HG02870 (cell line): Measurements from ENCODE around the gene CFAP210.

Experiments
- ATAC-seq: cut with Tn5 transposase; IDR thresholded peaks from one replicate; pipeline ENCODE4 v1.9.1; 2021; ENCODE audit warnings: mild to moderate bottlenecking, moderate library complexity; ENCODE audit not compliant: unreplicated experiment

The CFAP210 gene, protein sequence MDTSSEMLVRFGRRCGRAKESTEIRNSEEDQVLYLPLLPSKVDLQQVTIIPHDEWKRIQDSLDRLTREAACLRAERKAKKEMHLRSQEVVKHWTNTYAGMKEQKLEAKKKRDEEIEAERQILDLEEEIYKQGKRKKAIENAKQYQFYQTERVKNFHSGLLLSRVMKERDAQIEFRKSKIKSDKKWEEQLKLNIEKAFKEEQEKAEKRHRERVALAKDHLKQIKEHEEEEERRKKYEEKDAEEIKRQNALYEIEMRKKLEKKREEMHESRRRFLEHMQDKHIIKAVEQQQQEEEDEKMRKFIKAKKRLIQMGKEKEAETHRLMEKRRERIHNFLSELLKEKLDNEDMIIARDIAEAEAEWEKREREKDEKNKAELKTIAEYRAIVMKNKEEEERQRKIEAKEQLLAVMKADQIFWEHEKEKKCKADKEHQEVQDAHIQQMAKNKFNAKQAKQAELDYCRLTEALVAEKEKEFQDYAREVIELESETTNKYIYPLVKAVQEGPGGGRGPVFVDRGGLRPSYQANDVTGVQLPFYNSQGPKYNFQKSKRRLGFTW

DNA sequence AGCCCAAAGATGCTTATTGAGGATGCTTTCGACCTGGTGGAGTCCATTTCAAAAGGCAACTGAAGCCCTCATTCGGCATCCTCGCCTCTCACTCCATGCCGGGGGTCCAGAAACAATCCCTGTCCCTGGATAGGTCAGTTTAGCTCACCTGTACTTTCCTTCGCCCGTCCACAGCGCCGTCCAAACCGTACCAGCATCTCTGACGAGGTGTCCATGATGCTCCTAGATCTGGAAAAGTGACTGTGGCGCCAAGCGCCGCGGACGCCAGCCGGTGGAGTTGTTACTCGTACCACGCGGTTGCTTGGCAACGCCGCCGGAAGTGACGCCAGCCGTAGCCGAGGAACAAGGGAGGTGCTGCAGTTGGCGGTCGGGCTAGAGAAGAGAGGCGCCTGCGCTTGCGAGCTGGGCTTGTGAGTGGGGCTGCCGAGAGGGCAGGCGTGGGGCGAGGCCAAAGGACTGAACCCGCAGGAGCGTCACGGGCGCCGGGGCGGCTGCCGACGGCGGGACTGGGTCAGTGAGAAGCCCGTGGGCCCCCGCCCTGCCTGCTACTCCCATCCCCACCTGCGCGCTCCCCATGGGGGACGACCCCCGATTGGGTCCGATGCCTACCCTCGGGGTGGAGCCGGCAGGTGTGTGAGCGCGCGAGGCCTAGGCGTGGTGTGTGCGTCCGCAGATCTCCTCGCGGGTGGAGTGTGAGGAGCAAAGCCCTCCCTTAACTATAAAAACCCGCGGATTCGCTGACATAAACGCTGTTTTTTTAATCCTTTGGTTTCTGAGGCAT, at the start of gene CFAP210, which contains the start of gene PHOSPHO2:
Gene CFAP210, minus strand, starts transcription at position 293 of the 781 bp plus-strand sequence. Its CDS starts 78 bp downstream, at position 215.
Gene PHOSPHO2, plus strand, starts transcription at position 357 of the 781 bp plus-strand sequence. CDS start 6,503 bp downstream, outside the sequence.
- peak; percentile 99 for ATAC-seq

DNA sequence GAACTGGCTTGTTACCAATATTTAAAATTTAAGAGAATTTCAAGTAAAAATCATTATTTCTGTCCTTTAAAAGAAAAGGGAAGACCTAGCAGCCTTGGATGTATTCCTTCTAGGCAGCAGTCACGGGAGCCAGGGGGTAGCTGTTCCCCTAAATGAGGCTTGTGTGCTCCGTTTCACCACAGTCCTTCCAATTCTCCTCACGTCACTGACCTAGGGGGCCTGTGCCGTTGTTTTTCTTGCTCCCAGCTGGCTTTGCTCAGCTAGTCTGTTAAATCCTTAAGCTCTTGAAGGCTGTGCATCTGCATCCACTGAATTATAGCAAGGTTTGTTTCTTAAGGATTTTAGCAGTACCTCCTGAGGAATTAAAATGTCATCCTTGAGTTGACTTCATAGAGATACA, 49.3 kb upstream of the CFAP210 start:
- ATAC-seq: no peak

DNA sequence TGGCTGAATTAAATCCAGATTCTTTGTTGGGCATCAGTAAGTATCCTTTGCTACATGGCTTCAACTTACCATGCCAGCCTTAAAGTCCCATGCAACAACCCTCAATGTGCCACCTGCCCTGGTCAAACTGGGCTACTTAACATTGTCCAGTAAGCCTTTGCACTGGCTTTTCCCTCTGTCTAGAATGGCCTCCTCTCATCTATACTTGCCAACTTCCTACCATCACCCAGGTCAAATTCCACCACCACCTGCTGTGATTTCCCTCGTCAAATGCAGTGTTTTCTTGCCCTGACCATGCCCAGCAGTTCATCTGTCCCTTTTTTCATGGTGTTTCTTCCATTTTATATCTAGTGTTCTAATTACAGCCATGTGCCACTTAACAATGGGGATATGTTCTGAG, 45.1 kb upstream of the CFAP210 start:
- no peak for ATAC-seq

DNA sequence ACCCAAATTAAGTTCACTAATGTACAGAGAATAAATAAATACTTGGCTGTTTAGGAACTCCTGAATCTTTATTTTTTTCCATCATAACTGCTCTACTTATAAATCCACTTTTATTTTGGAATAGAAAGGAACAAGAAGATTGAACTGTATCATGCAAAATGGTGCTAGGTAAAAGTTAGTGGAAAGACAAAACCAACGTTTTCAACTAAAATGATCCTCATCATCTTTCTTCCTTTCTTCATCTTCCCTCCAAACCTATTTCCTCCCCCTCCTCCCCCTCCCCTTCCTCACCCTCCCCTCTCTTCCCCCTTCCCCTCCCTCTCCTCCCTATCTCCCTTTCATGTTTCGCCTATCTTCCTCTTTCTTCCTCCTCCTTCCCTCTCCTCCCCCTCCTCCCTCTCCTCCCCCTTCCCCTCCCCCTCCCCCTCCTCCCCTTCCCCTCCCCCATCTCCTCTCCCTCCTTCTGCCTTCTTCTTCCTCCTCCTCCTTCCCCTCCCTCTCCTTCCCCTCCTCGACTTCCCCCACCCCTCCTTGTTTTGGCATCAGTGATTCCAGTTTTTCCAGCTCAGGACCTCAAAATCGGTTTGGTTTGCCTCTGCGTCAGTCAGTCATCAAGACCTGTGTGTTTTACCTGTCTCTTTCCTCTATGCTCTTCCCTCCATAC, 44.5 kb upstream of the CFAP210 start:
- ATAC-seq: no peak

DNA sequence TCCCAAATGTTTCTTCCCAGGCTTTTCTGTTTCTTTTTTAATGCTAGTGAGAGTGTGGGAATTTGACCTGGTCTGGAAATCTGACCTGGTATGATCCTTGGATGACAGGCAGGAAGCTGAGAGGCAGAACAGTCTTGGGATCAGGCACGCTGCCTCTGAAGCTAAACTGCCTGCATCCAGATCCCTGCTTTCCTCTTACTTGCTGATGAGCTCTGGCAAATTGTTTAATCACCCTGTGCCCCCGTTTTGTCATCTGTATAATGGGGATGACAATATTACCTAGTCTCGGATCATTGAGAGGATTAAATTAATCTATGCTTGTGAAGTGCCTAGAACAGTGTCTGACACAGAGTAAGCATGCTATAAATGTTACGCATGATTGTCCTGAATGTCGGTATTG, 42.7 kb upstream of the CFAP210 start:
- no peak for ATAC-seq

DNA sequence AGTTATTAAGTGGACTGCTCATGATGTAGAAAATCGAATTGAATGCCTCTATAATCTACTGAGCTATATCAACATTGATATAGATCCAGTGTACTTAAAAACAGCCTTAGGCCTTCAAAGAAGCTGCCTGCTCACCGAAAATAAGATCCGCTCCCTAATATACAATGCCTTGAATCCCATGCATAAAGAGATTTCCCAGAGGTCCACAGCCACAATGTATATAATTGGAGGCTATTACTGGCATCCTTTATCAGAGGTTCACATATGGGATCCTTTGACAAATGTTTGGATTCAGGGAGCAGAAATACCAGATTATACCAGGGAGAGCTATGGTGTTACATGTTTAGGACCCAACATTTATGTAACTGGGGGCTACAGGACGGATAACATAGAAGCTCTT, 41.4 kb upstream of the CFAP210 start:
- ATAC-seq: no peak

DNA sequence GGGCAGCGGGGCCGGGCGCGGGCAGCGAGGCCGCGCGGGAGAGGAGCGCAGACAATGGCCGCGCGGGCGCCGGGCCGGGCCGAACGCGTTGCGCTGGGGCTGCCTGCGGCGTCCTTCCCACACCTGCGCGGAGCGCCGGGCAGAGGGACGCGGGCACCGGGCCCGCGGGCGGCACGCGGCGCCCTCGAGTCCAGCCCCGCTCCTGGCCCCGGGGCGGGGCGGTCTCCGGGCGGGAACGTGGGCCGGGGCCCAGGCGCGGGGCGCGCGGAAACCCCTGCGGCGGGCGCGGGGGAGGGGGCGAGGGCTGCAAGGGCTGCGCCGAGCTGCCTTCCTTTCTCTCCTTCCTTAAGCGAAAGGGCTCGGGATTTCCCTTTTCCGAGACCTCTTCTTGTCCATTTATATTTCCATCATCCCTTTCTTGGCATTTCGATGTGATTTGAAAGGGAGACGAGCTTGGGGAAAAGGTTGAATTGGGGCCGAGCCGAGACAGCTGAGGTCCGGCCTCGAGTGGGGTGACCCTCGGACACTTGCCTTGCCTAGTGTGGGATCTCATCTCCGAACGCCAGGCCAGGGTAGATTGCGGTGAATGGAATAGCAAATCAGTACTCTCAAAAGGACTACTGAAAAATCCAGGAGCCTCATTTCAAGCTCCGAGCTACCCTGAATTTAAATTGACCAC, 40.1 kb upstream of the CFAP210 start:
- ATAC-seq: peak; percentile 38

DNA sequence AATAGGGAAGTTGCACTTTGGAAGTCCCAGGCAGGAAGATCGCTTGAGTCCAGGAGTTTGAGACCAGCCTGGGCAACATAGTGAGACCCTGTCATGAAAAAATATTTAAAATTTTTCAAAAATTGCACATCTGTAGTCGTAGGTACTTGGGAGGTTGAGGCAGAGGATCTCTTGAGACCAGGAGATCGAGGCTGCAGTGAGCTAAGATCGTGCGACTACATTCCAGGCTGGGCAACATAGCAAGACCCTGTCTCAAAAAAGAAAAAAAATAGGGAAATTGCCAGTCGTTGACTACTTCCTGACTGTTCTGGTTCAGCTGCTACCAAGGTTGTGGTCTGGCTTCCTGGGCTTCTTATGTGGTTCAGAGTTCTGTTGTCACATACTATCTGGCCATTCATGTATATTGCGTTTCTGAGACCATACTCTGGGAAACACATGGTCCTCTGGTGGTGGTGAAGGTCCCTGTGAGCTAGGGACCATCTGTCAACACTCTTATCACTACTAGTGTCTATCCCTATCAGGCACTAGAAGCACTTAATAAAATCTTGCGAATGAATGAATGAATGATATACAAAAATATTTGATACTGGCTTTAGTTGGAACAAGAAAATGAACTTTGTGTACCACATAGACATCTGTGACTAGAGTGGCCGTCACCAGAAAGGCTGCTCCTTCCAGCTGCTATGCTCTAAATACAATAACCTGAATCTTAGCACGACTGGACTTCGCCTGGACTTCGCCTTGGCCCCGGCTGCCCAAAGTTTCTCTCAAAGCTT, 38.6 kb upstream of the CFAP210 start:
- ATAC-seq: no peak

DNA sequence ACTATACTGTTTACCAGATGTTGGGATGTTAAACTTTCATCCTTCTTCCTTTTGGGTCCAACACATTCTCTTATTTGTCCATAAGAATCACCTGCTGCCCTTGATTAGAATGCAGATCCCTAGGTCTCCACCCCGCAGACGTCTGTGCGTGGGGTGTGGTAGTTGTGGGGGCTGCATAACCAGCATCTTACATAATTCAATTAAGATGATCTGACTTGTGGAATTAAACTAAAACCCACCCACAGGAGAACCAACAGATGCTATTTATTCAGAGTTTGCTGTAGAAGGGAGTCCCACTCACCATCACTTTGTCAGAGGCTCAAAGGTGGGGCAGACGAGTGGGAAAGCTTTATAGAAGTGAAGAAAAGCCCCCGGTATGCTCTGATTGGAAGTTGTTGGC, 37.9 kb upstream of the CFAP210 start:
- ATAC-seq: no peak

DNA sequence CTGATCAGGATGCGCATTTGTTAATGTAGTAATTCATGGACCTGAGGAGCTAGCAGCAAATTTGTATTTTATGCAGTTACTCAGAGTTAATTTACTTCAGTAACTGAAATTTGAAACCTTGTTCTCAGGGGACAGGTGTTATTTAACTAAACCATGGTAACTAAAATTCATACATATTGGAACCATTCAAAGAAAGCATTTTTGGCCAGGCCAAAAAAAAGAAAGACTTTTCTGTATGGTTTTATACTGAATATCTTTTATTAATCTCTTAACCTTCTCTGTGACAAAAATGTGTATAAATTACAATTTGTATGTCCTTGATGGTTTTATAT, 35.0 kb upstream of the CFAP210 start:
- no peak for ATAC-seq

DNA sequence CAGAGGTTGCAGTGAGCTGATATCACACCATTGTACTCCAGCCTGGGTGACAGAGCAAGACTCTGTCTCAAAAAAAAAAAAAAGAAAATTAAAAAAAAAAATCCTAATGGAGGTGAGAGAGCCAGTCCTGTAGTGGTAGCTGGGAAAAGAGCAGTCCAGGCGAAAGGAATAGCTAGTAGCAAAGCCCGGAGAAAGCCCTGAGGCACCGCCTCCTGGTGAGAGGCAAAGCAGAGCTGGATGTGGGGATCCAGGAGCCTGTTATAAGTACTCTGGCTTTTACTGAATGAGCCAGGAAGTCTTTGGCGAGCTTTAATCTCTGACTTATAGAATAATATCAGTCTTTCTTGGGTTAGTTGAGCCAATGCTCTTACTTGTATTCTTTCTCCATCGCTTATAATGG, 32.9 kb upstream of the CFAP210 start:
- ATAC-seq: no peak

DNA sequence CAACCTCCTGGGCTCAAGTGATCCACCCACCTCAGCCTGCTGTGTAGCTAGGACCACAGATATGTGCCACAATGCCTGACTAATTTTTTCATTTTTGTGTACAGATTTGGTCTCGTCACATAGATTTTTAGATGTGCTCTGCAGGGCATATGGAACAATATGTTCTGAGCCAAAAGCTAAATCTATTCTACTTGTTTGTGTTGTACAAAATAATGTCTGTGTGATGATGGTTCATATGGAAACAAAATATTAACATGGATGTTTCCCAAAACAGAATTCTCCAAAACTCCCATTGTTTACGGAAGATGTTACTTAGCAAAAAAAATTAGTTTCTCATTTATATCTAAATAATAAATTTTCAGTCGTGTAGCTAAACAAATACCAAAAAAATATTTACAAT, 26.8 kb upstream of the CFAP210 start:
- ATAC-seq: no peak

DNA sequence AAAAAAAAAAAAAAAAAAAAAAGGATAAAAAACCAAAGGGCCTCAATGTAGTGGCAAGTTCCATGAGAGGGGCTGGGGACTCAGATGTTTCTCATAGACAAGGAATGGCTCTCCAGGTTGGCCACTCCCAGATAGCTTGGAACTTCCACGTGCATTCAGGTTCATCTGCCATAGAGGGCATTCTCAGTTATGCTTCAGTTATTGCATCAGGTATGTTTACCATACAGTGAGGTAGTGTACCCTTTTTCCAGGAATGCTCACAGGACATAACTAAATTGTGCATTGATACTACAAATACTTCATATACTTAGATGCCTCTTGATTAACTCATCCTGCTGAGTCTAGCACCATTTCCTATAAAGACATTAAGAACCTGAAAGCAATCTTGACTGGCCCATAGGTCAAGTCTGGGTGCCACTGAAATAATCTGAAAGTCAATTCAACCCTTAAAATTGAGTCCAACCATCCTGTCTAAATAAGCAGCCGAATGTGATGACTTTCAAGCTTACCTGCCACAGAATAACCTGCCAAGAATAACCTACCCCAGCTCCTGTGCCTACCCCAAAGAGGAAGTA, 24.8 kb upstream of the CFAP210 start:
- ATAC-seq: no peak

DNA sequence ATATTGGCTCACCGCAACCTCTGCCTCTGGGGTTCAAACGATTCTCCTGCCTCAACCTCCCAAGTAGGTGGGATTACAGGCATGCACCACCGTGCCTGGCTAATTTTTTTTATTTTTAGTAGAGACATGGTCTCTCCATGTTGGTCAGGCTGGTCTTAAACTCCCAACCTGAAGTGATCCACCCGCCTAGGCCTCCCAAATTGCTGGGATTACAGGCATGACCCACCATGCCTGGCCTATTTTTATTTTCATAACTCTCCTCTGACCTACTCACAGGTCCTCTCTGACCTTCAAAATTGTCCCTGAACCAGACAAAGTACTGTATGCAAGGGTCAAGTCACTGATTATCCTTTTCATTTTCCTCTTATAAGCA, 23.5 kb upstream of the CFAP210 start:
- no peak for ATAC-seq

DNA sequence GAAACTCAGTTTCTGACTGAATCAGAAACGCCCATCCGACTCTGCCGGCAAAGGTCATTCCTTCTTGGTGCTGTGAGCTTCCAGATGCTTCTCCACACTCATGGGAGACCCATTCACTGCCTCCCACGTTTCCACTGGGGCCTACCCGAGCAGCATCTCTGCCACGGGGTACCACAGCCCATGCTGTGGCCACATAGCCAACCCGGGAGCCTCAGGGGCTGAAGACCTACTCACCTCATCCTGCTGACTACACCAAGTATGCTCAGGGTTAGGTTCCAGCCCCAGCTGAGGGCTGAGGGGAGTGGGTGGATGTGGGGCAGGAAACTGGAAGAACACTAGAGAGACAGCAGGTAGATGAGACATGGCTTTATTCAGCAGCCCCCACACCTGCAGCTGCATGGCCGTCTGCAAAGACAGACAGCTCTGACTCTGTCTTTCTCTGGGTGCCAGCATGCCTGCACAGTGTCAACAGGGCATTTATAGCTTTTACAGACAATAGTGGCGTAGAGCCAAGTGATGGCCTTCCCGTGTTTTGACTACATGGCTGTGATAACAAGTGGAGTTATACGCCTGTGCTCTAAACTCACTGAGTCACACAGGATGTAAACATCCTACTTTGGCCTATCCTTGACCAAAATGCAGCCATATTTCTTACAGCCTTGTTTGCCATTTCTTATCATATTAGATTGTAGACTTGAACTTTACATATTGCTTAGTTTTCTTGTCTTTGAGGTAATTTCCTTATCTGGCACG, 22.9 kb upstream of the CFAP210 start:
- ATAC-seq: no peak

DNA sequence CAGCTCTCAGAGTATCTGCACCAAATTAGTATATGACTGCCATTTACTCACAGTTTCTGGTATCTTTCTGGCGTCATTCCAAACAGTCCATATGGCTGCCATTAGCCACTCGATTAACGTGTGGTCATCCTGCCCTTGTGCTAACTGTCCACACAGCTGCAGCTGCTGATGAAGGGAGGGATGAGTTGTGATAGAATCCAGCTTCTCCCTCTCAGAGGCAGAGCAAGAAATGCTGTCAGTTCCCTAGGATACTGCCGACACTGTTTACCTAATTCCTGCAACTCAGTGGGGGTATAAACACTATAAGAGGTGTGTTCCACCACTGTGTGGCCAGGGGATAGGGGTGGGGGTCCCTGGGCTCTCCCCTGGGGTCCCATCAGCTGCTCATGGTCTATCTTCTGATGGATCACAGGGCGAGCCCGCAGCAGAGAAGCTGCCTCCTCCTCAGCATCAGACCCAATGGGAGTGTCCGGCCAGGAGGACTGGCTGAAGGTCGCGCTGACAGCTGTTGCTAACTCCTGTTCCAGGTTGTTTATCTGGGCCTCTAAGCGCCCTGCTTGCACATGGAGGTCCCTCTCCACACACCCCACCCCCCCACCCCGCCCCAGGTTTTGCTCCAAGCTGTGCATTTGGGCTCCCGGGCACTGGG, 22.2 kb upstream of the CFAP210 start:
- no peak for ATAC-seq

DNA sequence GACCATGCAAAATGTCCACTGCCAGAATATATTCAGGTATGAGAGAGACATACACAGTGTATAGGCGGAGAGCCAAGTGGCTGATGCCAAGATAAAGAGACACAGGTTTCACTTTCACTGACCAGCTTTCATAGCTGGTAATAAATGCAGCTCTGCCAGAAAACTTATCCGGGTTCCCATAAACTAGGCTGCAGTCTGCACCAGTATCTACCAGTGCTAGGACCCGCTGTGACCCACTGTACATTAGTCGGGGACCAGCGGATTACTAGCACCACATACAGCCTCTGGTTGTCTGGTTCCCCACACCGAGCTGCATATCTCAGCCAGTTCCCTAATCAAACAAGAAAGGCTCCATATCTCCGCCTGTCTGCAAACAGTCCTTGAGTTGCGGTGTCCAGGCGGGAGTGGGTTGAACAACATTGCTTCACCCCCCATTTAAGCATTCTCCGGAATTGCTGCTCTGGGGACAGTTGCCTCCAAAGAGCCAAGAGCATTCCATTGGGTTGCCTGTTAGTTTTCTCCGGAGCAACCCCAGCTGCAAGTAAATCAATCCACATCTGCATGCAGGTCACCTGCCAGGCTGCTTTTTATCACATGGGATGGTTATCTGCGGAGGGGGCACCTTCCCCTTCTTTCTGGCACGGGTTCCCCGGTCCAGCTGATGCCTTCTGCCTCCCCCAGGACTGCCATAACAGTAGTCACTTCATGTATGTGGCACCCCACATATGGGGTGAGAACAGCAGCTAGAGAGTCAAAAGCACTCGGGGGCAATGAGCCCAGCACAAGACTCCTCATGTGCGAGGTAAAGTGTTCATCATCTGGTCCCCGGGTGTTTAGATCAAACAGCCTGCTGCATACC, 21.4 kb upstream of the CFAP210 start:
- ATAC-seq: no peak

DNA sequence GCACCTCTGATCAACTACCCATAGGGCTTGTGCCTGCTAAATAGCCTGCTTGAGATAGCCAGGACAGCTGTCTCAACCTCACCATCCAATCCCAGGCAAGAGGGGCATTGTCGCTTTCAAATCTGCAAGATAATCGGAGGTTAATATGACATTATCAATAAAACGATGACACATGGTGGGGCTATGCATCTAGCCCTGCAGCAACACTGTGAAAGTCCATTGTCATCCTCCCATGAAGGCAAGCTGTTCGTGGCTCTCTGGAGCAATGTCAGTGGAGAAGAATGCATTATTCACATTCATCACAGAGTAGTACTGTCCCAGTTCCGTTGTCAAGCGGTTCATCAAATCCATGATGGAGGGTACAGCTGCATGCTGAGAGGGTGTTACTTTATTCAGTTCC, 20.5 kb upstream of the CFAP210 start:
- no peak for ATAC-seq
